NCI-H2107 treated with DMSO at 0.1 percent for 48 hours (cell line): ENCODE results near the gene SUSD1.
"Not testable (repeated sequence)": the region's sequence is repeated elsewhere in the genome, so short reads cannot be mapped to it uniquely, and the experiment has no call there.

ENCODE experiments used
- DNase-seq: peaks from one replicate; lab custom pipeline; 2025; ENCODE audit not compliant: unreplicated experiment; lab: John Stamatoyannopoulos, UW

Gene SUSD1

DNA sequence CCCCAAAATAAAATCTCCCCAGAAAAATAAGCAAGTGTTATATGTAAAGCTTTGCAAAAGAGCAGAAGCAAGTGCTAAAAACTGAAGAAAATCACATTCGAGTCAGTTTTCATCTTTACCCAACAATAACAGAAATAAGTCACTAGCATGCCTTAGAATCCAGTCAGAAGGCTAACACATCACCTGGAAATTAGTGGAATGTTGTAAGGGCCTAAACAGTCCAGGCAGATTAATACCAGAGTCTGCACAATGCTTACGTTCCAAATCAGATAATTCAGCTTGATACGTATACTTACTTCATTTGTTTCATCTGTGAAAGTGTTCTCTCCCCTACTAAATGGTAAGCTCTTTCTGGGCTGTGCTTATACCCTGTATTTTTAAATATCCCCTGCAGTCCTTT is 42.7 kb downstream of the SUSD1 start:
- DNase-seq: no peak

DNA sequence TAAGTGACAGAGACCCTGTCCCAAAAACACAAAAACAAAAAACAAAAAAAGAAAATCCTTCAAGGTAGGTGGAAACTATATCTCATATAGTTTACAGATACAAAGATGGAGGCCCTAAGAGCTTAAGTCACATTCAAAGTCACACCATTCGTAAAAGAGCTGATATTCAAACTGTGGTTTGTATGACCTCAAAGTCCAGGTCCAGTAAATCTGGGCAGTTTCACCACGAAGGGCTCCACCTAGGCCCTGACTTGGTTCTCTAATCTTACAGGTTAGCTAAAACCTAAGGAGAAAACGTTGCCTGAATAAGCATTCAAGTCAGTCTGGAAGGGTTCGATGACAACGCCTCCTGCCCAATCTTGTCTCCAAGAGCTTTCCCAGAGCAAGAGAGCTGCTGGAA is 44.1 kb downstream of the SUSD1 start:
- DNase-seq: no peak

DNA sequence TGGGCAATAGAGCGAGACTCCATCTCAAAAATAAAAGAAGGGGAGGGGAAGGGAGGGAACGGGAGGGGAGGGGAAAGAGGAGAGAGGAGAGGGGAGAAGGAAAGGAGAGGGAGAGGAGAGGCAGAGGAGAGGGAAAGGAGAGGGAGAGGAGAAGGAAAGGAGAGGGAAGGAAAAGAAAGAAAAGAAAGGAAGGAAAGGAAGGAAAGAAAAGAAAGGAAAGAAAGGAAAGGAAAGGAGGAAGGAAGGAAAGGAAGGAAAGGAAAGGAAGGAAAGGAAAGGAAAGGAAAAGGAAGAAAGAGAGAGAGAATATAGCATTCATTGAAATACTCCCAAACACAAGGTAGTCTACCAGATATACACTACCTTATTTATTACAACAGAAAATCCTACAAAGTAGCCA is 44.8 kb downstream of the SUSD1 start:
- DNase-seq: no peak

DNA sequence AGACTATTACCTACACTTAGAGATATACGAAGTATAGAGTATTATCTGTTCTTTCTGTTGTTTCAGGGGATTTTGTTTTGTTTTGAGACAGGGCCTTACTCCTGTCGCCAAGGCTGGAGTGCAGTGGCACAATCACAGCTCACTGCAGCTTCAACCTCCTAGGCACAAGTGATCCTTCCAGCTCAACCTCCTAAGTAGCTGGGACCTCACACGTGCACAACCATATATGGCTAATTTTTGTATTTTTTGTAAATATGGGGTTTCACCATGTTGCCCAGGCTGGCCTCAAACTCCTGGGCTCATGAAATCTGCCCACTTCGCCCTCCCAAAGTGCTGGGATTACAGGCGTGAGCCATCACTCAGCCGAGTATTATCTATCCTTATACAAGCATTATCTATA is 45.9 kb downstream of the SUSD1 start:
- DNase-seq: no peak

DNA sequence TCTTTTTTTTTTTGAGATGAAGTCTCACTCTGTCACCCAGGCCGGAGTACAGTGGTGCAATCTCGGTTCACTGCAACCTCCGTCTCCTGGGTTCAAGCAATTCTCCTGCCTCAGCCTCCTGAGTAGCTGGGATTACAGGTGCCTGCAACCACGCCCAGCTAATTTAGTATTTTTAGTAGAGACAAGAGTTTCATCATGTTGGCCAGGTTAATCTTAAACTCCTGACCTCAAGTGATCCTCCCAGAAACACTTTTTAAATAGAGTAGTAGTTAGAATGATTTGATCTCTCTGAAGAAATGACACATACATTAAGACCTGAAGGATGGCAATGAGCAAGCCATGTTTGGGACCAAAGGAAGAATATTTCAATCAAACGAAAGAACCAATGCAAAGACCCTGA is 46.7 kb downstream of the SUSD1 start:
- not testable (repeated sequence) for DNase-seq

DNA sequence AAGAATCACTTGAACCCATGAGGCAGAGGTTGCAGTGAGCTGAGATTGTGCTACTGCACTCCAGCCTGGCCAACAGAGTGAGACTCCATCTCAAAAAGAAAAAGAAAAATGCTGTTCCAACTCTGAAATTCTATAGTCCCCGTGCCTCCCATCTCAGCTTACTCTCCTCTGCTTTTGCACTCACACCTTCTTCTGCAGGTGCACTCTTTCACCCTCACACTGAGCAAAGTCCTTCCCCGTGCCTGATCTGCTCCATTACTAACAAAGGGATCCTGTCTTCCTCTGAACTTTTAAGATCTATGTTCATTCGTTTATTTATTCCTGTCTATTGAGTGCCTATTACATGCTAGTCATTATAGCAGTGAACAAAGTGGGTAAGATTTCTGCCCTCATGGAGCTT is 47.8 kb downstream of the SUSD1 start:
- no peak for DNase-seq

DNA sequence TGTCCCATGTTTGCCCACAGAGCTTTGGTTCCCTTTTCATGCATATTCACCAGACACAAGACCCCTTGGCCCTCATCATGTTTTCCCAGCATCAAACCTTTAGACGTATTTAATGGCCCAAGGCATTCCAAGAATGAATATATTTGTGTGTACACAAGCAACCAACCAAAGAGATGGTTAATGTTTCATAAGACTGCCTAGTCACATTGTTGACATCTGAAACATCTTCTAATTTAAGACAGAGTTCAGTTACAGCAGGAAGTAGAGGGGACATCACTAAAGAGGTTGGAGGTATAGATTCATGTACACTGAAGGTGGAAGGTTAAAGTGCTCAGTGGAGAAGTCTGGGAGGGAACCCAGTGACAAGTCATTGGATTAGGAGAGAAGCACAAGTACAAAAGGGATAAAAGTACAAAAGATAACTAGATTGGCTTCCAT is 49.1 kb downstream of the SUSD1 start:
- no peak for DNase-seq

DNA sequence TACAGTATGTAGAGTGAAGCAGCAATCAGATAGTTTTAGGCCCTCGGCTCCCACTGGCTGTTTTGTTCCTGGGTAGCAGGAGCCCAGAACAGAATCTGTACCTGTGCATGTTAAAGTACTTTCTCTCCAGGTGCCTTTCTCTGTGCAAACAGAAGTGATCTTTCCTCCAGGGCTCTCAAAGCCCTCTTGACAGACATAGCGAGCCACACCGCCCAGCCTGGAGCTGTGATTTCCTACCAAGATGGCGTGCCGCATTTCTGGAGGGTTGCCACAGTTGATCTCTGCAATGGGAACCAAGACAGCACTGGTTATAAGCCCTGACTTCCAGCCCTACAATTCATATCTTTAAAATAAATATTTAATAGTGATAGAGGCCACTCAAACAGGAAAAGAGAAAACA is 50.9 kb downstream of the SUSD1 start:
- no peak for DNase-seq

DNA sequence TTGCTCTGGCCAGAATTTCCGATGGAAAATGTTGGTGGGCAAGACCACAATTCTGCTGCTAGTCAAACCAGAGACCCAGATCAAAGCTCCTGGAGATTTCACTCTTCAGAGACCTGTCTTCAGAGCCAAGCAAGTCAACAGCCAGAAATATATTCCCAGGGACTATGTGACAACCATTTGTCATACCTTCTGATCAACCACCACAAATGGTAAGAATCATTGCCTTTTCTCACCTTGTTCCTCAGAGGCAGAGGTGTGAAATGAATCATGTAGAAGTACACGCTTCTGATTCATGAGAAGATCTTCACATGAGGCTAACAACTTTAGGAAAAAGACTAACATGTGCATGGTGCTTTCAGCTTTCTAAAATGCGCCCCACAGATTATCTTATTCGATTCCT is 53.5 kb downstream of the SUSD1 start:
- no peak for DNase-seq

DNA sequence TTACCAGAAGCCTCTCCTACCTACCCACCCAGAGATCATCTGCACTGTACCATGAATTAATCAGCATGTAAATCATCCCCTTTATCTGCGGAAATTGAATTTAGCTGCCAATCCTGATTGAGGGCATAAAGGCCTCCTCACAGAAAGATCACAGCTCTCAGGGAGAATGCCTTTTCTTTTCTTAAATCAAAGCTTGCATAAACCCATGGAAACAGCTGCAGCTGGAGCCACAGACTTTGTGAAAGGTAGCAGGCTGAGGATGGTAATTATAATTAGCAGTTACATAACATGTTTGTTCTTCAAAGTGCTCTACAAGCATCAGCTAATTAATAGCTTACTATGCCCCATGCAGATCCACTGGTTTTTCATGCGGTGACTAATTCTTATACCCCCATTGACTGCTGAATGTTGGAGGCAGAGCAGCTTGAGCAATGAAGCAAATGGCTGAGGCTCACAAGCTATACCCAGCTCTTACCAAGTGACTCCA is 54.6 kb downstream of the SUSD1 start:
- DNase-seq: peak; percentile 15

DNA sequence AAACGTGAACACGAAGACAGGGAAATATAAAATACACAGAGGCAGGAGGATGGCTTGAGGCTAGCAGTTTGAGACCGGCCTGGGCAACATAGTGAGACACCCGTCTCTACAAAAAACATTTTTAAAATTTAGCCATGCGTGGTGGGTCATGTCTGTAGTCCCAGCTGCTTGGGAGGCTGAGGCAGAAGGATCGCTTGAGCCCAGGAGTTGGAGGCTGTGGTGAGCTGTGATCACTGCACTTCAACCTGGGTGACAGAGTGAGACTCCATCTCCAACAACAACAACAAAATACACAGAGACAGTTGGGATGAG is 55.1 kb downstream of the SUSD1 start:
- no peak for DNase-seq

DNA sequence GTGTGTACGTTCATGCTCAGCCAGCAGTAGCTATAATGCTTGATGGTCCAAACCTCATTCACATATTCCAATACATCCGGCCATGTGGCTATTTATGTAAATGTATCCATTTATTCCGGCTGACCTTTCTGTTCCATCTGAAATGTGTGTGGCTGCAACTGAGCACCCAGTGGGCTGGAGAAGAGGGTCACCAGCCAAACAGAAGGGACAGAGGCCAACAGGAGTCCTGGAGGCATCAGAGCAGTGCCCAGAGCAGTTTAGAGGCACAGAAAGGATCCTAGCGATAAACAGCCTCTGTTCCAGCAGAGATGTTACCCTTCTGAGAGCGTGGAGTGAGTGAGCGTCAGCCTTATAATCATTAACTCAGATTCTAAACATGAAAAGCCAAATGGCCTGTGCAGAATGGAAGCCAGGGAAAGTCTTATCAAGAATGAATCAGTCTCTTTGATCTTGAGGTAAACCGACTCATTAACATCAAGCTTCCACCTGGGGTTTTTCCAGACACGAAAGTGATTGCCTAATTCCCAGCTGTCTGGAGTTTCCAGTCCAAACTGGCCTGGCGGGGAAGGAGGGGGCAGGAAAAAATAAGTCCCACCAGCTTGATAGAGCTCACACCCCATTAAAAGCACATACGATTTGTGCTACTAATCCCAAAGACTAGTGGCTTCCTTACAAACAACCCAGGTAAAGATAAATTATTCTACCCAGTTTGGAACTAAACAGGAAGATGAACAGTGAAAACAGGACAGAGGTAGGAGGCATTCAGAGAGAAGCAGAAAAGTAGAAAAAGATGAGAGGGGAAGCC is 55.7 kb downstream of the SUSD1 start:
- no peak for DNase-seq

DNA sequence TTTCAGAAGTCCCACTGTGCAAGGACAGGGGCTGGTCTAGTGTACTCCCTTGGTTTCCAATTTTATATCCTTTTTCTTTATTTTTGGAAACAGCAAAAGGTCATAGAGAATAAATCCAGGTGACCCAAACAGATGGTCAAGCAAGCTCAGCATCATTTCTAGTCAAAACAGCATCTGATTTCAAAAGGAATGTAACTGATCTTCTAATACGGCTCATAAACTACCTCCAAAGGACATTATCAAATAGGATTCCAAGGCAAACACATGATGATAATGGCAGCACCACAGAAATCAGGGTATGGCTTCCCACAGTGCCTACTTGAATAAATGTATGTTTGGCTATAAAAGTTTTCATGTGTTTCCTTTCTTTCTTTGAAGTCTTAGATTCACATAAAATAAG is 57.1 kb downstream of the SUSD1 start:
- DNase-seq: no peak

DNA sequence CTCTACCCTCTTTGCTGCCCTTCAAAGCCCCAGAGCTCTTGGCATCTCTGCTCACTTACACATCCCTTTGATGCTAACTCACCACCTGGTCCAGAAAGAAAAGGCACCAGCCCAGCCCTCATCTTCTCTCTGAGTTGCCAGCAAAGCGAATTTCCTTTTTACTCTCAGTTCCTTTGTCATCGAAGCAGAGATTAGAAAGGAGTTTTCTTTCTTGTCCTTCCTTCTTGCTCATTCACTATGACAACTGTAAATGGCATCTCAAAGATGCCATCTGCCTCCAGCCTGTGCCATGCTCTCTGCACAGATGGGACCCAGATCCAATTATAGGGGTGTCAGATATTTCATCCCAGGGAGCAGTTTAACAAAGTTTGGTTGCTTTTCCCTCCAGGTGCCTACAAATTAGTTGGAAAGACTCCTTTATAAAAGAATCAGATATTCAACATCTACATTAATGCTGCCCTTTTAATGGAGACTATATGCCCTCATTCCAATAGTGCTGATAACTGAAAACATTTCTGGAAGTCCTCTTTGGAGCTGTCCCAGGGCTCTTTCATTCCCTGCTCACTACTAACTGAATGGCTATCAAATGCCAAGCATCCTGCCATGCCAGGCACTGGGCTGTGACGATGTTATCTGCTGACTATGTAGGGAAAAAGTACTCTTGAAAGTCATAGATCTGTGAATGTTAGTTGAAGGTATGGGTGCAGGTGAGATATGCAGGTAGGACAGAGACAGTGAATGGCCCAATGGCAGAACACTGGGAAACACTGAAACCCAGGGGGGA is 58.9 kb downstream of the SUSD1 start:
- no peak for DNase-seq

DNA sequence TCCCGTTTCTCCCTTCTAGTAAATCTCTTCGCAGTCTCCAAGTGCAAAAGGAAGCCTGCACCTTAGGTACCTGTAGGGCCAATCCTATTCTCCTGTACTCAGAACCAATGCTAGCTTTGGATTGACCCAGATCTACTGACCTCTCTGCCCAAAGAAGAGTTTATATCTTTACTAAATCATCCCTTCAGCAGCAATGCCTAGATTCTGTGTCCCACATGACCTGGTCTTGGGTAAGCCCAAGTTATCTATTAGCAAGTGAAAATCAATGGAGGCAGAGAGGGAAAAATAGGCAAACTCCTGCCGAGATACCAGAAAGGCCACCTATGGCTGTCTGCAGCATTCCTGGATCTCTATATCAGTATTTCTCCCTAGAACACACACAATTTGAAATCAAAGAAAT is 60.0 kb downstream of the SUSD1 start:
- no peak for DNase-seq

DNA sequence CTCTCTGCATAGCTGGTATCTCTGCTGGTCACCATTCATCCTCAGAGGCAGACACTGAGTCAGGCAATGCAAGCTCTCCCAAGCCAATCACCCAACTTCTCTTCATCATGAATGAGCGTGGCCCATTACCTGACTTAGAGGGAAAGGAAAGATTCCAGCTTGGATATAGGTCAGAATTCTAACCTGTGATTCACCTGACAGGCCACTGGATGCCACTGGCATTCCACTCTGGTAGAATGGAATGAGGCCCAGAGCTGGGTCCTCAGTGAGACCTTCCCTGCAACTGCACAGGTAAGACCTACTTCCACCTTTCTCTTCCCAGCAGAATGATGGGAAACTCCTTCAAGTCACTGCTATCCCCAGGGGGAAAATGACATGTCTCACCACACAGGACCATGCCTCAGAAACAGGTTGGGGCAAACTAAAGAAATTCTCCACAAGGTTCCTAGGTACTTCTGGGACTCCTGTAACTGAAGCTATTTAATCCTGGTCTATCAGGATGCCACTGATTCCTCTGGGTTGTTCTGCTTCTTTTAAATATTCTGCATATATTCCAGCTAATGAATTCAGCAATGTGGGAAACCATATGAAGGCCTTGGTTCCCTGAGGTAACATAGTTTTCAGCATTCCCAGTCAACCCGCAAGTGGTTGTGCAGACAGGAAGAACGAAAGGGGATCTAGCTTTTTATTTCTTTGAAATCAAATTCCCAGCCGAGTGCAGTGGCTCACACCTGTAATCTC is 62.0 kb downstream of the SUSD1 start:
- no peak for DNase-seq

DNA sequence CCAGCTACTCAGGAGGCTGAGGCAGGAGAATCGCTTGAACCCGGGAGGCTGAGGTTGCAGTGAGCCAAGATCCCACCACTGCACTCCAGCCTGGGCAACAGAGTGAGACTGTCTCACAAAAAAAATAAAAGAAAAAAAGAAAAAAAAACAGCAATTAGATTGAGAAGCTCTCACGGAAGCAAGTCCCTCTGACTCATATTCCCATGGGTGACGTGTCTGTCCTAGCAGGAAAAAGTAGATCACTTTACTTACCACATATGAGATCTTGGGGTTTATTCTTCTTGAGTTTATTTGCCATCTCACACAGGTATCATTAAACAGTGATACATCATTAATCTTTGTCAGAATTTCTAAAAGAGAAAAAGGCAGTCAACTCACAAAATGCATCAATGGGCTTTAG is 62.6 kb downstream of the SUSD1 start:
- DNase-seq: no peak

DNA sequence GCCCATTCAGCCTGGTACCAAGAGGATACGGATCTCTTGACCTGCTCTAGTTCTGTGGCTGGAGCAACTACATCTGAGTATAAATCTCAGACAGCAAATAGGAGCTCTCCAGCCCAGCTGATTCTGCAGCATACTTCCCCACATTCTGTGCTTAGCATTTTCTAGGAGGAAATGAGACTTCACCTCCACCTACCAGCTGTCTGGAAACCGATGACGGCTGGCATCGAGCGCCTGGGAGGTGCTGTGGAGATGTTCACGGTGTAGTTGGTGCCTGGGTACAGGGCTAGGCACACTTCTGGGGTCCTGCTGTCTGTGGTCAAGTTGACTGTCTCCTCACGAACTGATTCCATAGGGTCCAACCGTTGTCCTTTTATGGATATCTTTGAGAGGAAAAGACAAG is 63.6 kb downstream of the SUSD1 start:
- DNase-seq: no peak

DNA sequence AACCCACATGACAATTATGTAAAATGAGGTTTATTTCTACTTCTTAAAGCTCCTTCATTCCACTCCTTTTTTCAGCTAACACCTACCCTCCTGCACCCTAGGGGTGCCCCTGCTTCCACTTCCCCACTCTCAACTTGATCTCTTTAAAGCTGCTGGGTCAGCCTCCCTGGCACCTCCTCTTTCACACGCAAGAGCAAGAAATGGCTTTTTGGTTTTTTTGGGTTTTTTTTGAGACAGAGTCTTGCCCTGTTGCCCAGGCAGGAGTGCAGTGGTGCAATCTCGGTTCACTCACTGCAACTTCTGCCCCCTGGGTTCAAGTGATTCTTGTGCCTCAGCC is 64.4 kb downstream of the SUSD1 start:
- DNase-seq: no peak

DNA sequence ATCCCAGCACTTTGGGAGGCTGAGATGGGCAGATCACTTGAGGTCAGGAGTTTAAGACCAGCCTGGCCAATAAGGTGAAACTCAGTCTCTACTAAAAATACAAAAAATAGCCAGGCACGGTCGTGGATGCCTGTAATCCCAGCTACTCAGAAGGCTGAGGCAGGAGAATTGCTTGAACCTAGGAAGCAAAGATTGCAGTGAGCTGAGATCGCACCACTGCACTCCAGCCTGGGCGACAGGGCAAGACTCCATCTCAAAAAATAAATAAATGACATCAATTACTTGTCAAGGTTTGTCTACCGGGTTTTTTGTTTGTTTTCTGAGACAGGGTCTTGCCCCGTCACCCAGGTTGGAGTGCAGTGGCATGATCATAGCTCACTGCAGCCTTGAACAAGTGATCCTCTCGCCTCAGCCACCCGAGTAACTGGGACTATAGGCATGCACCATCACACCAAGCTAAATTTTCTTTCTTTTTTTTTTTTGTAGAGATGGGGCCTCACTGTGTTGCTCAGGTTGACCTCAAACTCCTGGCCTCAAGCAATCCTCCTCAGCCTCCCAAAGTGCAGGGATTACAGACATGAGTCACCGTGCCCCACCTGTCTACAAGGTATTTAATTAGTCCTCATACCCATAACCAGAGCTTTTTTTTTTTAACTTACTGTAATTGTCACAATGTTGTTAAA is 64.9 kb downstream of the SUSD1 start:
- DNase-seq: no peak

DNA sequence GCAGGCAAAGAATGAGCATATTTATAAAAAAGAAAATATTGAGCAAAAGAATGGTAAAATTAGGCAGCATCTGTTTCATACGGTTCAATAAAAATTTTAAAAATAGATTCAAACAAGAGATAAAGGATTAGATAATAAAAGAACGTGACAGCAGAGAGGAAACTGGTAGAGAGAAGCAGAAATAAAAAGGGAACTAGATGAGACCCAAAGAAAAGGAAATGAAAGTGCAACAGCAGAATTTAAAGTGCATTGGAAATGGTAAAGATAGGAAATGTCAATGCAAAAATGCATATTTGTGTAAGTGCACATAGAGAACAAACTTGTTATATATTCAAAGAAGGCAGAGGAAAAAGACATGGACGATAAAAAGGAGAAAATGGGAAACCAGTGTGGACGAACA is 70.2 kb downstream of the SUSD1 start:
- no peak for DNase-seq
